ENCODE results near the gene SNRPF. TPM values are rescaled to one million over a fixed set of nuclear protein-coding genes. Genes with fewer than 3 reads are reported as not detected.

Gene SNRPF
- 10 to 100 TPM in 1 of 4 donors, 1 to 10 TPM in 3; 3.8 to 13.9 (median 4.1) TPM for total RNA-seq

DNA sequence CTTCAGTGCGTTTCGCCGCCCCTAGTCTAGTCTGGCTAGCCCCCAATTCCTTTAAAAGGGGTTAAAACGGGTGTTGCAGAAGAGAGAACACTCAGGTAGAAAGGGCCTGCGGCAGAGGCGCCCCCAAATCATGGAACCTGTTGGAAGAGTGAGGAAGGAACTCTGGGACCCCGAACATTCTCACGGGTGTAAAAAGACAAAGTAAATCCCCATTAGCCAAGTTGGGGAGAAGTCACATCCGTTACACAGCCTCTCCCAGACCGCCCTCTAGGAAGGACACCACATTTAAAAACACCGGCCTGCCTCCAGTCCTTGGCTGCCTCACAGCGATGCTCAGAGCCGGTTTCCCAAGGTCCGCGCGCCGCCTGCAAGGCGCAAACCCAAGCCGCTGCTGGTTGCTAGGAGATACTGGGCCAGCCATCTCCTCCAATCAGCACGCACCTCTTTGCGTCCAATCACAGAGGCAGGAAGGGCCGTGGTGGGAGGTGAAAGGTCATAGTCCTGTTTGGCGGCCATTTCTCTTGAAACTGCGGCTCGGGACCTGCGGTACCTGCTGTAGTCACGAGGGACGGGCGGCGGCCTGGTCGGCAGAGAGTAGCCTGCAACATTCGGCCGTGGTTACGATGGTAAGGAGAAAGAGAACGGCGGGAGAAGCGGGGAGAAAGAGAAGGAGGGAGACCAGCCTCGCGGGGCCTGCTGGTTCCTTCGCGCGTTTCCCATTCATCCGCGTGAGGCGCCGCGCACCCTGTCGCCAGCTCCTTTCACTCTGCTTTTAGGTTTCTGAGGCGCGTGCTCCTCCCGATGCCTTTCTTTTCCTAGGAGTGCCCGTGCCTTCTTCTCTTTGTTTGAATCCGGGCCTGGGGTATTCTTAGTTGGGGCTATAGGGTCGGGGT lies at the start of gene SNRPF:
Gene SNRPF (plus strand): TSS at position 502 of the 893 bp plus-strand sequence. CDS start 122 bp downstream, at position 624.
- TF ChIP-seq, protein P1, sequence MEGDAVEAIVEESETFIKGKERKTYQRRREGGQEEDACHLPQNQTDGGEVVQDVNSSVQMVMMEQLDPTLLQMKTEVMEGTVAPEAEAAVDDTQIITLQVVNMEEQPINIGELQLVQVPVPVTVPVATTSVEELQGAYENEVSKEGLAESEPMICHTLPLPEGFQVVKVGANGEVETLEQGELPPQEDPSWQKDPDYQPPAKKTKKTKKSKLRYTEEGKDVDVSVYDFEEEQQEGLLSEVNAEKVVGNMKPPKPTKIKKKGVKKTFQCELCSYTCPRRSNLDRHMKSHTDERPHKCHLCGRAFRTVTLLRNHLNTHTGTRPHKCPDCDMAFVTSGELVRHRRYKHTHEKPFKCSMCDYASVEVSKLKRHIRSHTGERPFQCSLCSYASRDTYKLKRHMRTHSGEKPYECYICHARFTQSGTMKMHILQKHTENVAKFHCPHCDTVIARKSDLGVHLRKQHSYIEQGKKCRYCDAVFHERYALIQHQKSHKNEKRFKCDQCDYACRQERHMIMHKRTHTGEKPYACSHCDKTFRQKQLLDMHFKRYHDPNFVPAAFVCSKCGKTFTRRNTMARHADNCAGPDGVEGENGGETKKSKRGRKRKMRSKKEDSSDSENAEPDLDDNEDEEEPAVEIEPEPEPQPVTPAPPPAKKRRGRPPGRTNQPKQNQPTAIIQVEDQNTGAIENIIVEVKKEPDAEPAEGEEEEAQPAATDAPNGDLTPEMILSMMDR (IDR thresholded peaks at IDR 0.05; ENCODE audit: low read depth): no peak

GRCh38 chr12:95809000-95809680 lies 49.6 kb upstream of the SNRPF start:
- TF ChIP-seq, protein P1 (IDR thresholded peaks at IDR 0.05; ENCODE audit: low read depth): no peak

DNA sequence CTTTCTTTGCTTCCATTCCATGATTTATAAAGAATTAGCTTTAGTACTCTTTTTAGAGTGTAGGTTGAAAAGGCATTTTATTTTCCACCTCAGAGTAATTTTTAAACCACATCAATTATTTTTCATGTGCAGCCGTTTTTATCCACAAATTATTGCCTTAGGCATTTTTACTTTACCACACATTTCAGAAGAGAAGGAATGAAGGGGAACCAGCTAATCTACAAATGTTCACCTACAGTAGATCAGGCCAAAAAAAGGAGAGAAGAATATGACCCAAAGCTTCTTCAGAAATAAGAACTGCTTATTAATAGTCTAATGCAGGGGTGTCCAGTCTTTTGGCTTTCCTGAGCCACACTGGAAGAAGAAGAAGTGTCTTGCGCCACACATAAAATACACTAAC lies 48.3 kb upstream of the SNRPF start:
- TF ChIP-seq, protein P1 (IDR thresholded peaks at IDR 0.05; ENCODE audit: low read depth): no peak

DNA sequence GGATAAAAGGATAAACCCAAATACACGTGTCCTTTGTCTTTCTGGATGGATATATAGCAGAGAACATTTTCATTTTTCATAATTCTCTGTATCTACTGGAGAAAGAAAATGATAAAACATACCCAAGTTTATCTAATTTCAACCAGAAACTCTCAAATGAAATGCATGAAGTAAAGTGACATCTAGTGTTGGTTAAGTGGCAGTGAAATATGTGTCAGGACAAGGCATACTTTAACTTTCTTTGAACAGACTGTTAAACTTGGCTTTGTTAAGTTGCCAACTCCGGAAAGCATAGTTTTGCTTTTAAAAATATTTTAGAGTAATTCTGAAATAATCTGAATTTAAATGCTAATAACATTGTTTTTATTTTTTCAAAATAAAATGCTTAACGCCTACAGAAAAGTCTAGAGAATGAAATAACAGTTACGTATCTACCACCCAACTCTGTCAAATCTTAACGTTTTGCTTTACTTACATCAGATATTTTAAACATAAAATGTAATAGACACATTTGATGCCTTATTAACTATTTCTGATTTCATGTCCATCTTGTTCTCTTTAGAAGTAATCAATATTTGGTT lies 43.0 kb upstream of the SNRPF start:
- TF ChIP-seq, protein P1 (IDR thresholded peaks at IDR 0.05; ENCODE audit: low read depth): no peak

DNA sequence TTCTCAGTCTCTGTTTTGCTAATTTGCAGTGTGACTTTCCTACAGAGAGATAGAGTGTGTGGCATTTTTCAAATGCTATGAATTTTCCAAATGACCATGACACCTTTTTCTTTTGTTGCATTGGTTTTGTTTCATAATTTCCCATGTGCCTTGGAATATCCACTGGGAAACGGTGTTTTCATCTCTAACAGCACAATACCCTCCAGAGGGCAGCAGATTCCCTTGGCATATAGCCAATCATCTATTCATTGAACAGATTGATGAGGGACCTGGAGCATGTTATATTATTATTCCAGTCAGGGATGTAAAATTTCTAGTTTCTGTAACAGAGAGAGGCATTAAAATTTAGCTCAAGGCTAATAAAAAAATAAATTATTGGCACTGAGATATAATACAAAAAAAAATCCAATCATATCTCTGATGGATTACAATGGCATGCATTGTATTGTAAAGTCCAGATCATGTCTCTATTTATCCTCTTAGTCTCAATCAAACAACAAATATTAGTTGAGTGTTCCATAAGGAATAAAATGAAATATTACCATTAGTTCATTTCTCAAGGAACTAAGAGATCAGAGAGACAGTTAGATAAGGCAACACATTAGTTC lies 38.6 kb upstream of the SNRPF start:
- TF ChIP-seq, protein P1 (IDR thresholded peaks at IDR 0.05; ENCODE audit: low read depth): no peak

GRCh38 chr12:95829395-95829794 lies 29.4 kb upstream of the SNRPF start:
- TF ChIP-seq, protein P1 (IDR thresholded peaks at IDR 0.05; ENCODE audit: low read depth): no peak

Data from subcutaneous adipose tissue (tissue), 4 donors.